ENCODE measurements around the gene APMAP. TPM values are rescaled to one million over a fixed set of nuclear protein-coding genes. Genes with fewer than 3 reads are reported as not detected.

The APMAP gene
- polyA plus RNA-seq, 1 of the 3 experiments (the other 2 are of a cell fraction), result 107 TPM

DNA sequence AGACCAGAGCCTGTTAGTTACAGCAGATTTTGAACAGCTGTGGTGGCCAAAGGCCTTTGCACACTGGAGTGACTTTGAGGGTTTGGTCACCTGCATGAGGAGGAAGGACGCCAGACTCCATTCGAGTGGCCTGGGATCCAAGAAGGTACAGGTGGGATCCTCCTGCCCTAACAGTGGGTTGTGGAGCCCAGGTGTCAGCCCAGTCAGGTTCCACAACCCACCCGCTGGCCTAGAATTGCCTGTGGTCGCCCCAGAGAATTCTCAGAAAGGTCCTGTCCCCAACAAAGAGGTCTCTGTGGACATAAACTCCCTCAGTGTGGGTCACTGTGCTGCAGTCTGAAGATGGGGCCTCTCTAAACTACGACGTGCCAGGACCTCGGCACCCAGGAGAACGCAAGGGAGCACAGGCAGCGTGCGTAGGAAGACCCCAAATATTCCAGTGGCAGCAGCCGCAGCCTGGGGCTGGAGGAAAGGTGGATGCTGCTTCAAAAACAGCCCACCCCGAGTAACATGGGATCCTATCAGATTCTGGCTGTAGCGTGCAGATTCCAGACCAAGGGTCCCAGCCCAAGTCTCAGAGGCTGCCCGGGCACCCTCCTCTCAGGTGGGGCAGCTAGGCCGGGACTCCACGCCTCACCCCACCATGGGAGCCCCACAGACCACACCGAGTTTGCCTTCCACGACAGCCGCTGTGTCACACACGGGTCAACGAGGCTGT lies 49.4 kb upstream of the APMAP start (continued):
- TF ChIP-seq RCOR1 (IDR thresholded peaks at IDR 0.05; ENCODE audit: low read length), result no peak
- TF ChIP-seq, protein P1, sequence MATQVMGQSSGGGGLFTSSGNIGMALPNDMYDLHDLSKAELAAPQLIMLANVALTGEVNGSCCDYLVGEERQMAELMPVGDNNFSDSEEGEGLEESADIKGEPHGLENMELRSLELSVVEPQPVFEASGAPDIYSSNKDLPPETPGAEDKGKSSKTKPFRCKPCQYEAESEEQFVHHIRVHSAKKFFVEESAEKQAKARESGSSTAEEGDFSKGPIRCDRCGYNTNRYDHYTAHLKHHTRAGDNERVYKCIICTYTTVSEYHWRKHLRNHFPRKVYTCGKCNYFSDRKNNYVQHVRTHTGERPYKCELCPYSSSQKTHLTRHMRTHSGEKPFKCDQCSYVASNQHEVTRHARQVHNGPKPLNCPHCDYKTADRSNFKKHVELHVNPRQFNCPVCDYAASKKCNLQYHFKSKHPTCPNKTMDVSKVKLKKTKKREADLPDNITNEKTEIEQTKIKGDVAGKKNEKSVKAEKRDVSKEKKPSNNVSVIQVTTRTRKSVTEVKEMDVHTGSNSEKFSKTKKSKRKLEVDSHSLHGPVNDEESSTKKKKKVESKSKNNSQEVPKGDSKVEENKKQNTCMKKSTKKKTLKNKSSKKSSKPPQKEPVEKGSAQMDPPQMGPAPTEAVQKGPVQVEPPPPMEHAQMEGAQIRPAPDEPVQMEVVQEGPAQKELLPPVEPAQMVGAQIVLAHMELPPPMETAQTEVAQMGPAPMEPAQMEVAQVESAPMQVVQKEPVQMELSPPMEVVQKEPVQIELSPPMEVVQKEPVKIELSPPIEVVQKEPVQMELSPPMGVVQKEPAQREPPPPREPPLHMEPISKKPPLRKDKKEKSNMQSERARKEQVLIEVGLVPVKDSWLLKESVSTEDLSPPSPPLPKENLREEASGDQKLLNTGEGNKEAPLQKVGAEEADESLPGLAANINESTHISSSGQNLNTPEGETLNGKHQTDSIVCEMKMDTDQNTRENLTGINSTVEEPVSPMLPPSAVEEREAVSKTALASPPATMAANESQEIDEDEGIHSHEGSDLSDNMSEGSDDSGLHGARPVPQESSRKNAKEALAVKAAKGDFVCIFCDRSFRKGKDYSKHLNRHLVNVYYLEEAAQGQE (IDR thresholded peaks at IDR 0.05; ENCODE audit: low read depth, low read length), result no peak
- no peak for TF ChIP-seq ELF1 (IDR thresholded peaks at IDR 0.05)
- TF ChIP-seq, protein P2, sequence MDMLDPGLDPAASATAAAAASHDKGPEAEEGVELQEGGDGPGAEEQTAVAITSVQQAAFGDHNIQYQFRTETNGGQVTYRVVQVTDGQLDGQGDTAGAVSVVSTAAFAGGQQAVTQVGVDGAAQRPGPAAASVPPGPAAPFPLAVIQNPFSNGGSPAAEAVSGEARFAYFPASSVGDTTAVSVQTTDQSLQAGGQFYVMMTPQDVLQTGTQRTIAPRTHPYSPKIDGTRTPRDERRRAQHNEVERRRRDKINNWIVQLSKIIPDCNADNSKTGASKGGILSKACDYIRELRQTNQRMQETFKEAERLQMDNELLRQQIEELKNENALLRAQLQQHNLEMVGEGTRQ (IDR thresholded peaks at IDR 0.05; ENCODE audit: borderline replicate concordance, low read depth, low read length), result no peak
- no peak for TF ChIP-seq NFIC (IDR thresholded peaks at IDR 0.05; ENCODE audit: borderline replicate concordance)
- no peak for TF ChIP-seq SIN3A (IDR thresholded peaks at IDR 0.05; ENCODE audit: borderline replicate concordance, low read depth, low read length)
- no peak for TF ChIP-seq TCF12 (IDR thresholded peaks at IDR 0.05)
- no peak for TF ChIP-seq EP300 (IDR thresholded peaks at IDR 0.05; ENCODE audit: borderline replicate concordance in 1 of 2, low read depth in 1 of 2, low read length in 1 of 2)
- no peak for TF ChIP-seq POLR2AphosphoS5 (IDR thresholded peaks at IDR 0.05; ENCODE audit: low read depth, low read length)
- no peak for TF ChIP-seq GABPA (IDR thresholded peaks at IDR 0.05; ENCODE audit: low read depth)

DNA sequence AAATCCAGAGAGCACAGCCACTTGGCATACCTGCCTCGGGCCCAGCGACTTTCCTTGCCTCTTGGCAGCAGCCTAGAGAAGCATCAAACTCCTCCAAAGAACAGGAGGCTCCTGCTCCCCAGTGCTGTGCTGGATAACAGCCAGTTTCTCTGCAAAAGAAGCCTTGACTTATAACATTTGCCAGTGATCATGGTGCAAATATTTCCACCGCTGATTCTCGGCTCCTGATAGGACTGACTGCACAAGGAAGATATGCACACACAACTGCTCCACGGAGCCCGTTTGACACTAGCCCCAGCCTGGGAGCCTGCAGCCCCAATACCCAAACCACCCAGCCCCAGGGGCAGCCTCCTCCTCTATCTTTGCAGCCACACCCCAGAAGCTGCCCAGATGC lies 47.9 kb upstream of the APMAP start:
- ChIA-PET CTCF (no interaction called here), POLR2A (no interaction called here)
- Histone ChIP-seq H3K27me3 (ENCODE audit: insufficient read depth) (no peaks in the 10 kb centered on the region), H4K20me1 (ENCODE audit: insufficient read depth) (no peaks in the 10 kb centered on the region), H3K9ac (no peak overlapping the region), H3K4me1 (ENCODE audit: control insufficient read depth in 1 of 2, insufficient read depth in 2 of 2, low read depth in 1 of 2, low read length in 1 of 2) (peaks cover 0 to 9% of the 10 kb centered on the region in 2 experiments; a peak in 1 of 4 replicates), H3K79me2 (ENCODE audit: insufficient read depth) (no peaks in the 10 kb centered on the region), H3K4me3 (ENCODE audit: low read depth in 2 of 2, low read length in 1 of 2) (no peak overlapping the region), H3K9me2 (no peaks in the 10 kb centered on the region), H3K9me3 (no peaks in the 10 kb centered on the region), H3F3A (replicated peaks; ENCODE audit: insufficient read depth) (no peaks in the 10 kb centered on the region), H3K36me3 (replicated peaks in 1 of 2; ENCODE audit: control insufficient read depth in 1 of 2, insufficient read depth in 2 of 2, low read length in 1 of 2) (no peaks in the 10 kb centered on the region), H3K27ac (ENCODE audit: low read depth in 2 of 2, low read length in 1 of 2) (no peak overlapping the region), H2AFZ (ENCODE audit: low read depth) (no peak overlapping the region), H3K4me2 (no peak overlapping the region)
- 78% methylated on average over 5 of the region's 6 CpGs for WGBS (ENCODE audit: low lambda C conversion rate)
- no peak for DNase-seq
- TF ChIP-seq, protein P3, sequence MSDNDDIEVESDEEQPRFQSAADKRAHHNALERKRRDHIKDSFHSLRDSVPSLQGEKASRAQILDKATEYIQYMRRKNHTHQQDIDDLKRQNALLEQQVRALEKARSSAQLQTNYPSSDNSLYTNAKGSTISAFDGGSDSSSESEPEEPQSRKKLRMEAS (IDR thresholded peaks at IDR 0.05; ENCODE audit: low read depth), result no peak
- TF ChIP-seq, protein P4, sequence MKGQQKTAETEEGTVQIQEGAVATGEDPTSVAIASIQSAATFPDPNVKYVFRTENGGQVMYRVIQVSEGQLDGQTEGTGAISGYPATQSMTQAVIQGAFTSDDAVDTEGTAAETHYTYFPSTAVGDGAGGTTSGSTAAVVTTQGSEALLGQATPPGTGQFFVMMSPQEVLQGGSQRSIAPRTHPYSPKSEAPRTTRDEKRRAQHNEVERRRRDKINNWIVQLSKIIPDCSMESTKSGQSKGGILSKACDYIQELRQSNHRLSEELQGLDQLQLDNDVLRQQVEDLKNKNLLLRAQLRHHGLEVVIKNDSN (IDR thresholded peaks at IDR 0.05; ENCODE audit: borderline replicate concordance, low read depth), result no peak
- TF ChIP-seq EZH2phosphoT487 (IDR thresholded peaks at IDR 0.05; ENCODE audit: borderline replicate concordance, low read depth), result no peak
- TF ChIP-seq, protein P2 (IDR thresholded peaks at IDR 0.05; ENCODE audit: borderline replicate concordance, low read depth, low read length), result no peak
- no peak for TF ChIP-seq SIN3A (IDR thresholded peaks at IDR 0.05; ENCODE audit: borderline replicate concordance, low read depth, low read length)
- no peak for TF ChIP-seq MXI1 (IDR thresholded peaks at IDR 0.05; ENCODE audit: low read depth, low read length)
- TF ChIP-seq, protein P5, sequence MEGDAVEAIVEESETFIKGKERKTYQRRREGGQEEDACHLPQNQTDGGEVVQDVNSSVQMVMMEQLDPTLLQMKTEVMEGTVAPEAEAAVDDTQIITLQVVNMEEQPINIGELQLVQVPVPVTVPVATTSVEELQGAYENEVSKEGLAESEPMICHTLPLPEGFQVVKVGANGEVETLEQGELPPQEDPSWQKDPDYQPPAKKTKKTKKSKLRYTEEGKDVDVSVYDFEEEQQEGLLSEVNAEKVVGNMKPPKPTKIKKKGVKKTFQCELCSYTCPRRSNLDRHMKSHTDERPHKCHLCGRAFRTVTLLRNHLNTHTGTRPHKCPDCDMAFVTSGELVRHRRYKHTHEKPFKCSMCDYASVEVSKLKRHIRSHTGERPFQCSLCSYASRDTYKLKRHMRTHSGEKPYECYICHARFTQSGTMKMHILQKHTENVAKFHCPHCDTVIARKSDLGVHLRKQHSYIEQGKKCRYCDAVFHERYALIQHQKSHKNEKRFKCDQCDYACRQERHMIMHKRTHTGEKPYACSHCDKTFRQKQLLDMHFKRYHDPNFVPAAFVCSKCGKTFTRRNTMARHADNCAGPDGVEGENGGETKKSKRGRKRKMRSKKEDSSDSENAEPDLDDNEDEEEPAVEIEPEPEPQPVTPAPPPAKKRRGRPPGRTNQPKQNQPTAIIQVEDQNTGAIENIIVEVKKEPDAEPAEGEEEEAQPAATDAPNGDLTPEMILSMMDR (IDR thresholded peaks at IDR 0.05), result no peak
- TF ChIP-seq FOSL2 (IDR thresholded peaks at IDR 0.05; ENCODE audit: borderline replicate concordance, low read depth), result no peak
- no peak for TF ChIP-seq TCF12 (IDR thresholded peaks at IDR 0.05)
- no peak for TF ChIP-seq GABPA (IDR thresholded peaks at IDR 0.05; ENCODE audit: low read depth)
- no peak for TF ChIP-seq TEAD4 (IDR thresholded peaks at IDR 0.05; ENCODE audit: borderline replicate concordance, insufficient read depth)
- TF ChIP-seq GATA2 (CRISPR knock-in tag; IDR thresholded peaks at IDR 0.05), result no peak
- no peak for TF ChIP-seq NFIC (IDR thresholded peaks at IDR 0.05; ENCODE audit: borderline replicate concordance)
- TF ChIP-seq NRF1 (IDR thresholded peaks at IDR 0.05; ENCODE audit: low read depth, low read length), result no peak
- no peak for TF ChIP-seq FOXM1 (IDR thresholded peaks at IDR 0.05; ENCODE audit: low read depth)
- TF ChIP-seq JUND (IDR thresholded peaks at IDR 0.05), result no peak
- no peak for TF ChIP-seq FOXJ3 (CRISPR knock-in tag; IDR thresholded peaks at IDR 0.05)
- no peak for TF ChIP-seq YY1 (IDR thresholded peaks at IDR 0.05; ENCODE audit: low read depth)
- TF ChIP-seq RAD21 (IDR thresholded peaks at IDR 0.05; ENCODE audit: low read length), result no peak
